Neural cell (in vitro differentiated cells): Measurements from ENCODE around the gene CARHSP1. TPM values are rescaled to one million over a fixed set of nuclear protein-coding genes. Genes with fewer than 3 reads are reported as not detected.

Experiments
- H2AFZ ChIP-seq: fragments of 200-600, 300-800 bp; sonication (generic), shearing (Covaris generic); 2 replicates; pipeline ENCODE4 v1.6.0; 2014; ENCODE audit warnings: low read depth, mild to moderate bottlenecking, antibody characterized with exemption, low read length, moderate library complexity
- H3F3A ChIP-seq: fragments of 200-600 bp; shearing (Covaris generic); 2 replicates; pipeline ENCODE4 v1.6.1; 2016; ENCODE audit warnings: mild to moderate bottlenecking, moderate library complexity, mixed read lengths, antibody characterized with exemption, low read length; ENCODE audit not compliant: insufficient read depth, poor library complexity, severe bottlenecking
- H3K27ac ChIP-seq: fragments of 200-600, 300-800 bp; sonication (generic), shearing (Covaris generic); 2 replicates; pipeline ENCODE4 v1.5.1; 2014; ENCODE audit warnings: mild to moderate bottlenecking, low read length, moderate library complexity
- H3K27me3 ChIP-seq: fragments of 300-800, 200-600 bp; sonication (generic), shearing (Covaris generic); 2 replicates; pipeline ENCODE4 v1.6.0; 2014; ENCODE audit warnings: mild to moderate bottlenecking, low read depth, low read length, moderate library complexity; ENCODE audit not compliant: insufficient read depth
- H3K36me3 ChIP-seq: fragments of 300-800, 200-600 bp; sonication (generic), shearing (Covaris generic); 2 replicates; pipeline ENCODE4 v1.5.1; 2014; ENCODE audit warnings: mild to moderate bottlenecking, antibody characterized with exemption, low read length, moderate library complexity; ENCODE audit not compliant: insufficient read depth
- H3K4me2 ChIP-seq: fragments of 300-800, 200-600 bp; sonication (generic), shearing (Covaris generic); 2 replicates; pipeline ENCODE4 v1.6.0; 2014; ENCODE audit warnings: mild to moderate bottlenecking, low read length
- H3K4me3 ChIP-seq: fragments of 300-800, 200-600 bp; sonication (generic), shearing (Covaris generic); 2 replicates; pipeline ENCODE4 v1.5.1; 2014; ENCODE audit warnings: mild to moderate bottlenecking, low read length, moderate library complexity
- H3K79me2 ChIP-seq: fragments of 200-600 bp; shearing (Covaris generic); replicated peaks from 2 replicates; pipeline ENCODE4 v1.6.0; 2014; ENCODE audit warnings: mild to moderate bottlenecking, low read length, moderate library complexity; ENCODE audit not compliant: insufficient read depth
- H3K9ac ChIP-seq: fragments of 300-800, 200-600 bp; sonication (generic), shearing (Covaris generic); 2 replicates; pipeline ENCODE4 v1.6.1; 2016; ENCODE audit warnings: mild to moderate bottlenecking, low read length, mixed read lengths
- H3K9me2 ChIP-seq: fragments of 200-600 bp; shearing (Covaris generic); 2 replicates; pipeline ENCODE4 v1.6.1; 2016; ENCODE audit warnings: mild to moderate bottlenecking, low read length, mixed read lengths; ENCODE audit not compliant: insufficient read depth
- H3K9me3 ChIP-seq: fragments of 200-600, 300-800 bp; sonication (generic), shearing (Covaris generic); 2 replicates; pipeline ENCODE4 v1.6.1; 2016; ENCODE audit warnings: mild to moderate bottlenecking, mixed run types, low read length, moderate library complexity, mixed read lengths
- H4K20me1 ChIP-seq: fragments of 200-600 bp; shearing (Covaris generic); 2 replicates; pipeline ENCODE4 v1.6.1; 2016; ENCODE audit warnings: mild to moderate bottlenecking, mixed run types; ENCODE audit not compliant: insufficient read depth
- EP300 ChIP-seq: fragments of 450-650 bp; conservative IDR thresholded peaks from 2 replicates; pipeline ENCODE4 v1.6.1; 2014; ENCODE audit warnings: antibody characterized with exemption, mild to moderate bottlenecking, moderate library complexity; ENCODE audit not compliant: poor library complexity, severe bottlenecking
- EZH2 ChIP-seq: fragments of 200-600, 300-800 bp; shearing (Covaris generic), sonication (generic); IDR thresholded peaks from 2 replicates; pipeline ENCODE4 v1.6.1; 2014; ENCODE audit warnings: antibody characterized with exemption, low read length, borderline replicate concordance, mild to moderate bottlenecking; ENCODE audit not compliant: insufficient read depth, poor library complexity, severe bottlenecking
- MXI1 ChIP-seq: fragments of 450-650 bp; conservative IDR thresholded peaks from 2 replicates; pipeline ENCODE4 v1.6.1; 2014; ENCODE audit warnings: antibody characterized with exemption, mild to moderate bottlenecking; ENCODE audit not compliant: poor library complexity, severe bottlenecking
- POLR2AphosphoS5 ChIP-seq: IDR thresholded peaks from 2 replicates; pipeline ENCODE4 v1.6.1; 2012
- RAD21 ChIP-seq: fragments of 450-650 bp; conservative IDR thresholded peaks from 2 replicates; pipeline ENCODE4 v1.6.1; 2014; ENCODE audit warnings: antibody characterized with exemption, mild to moderate bottlenecking, moderate library complexity
- SMC3 ChIP-seq: fragments of 450-650 bp; conservative IDR thresholded peaks from 2 replicates; pipeline ENCODE4 v1.6.1; 2014; ENCODE audit warnings: antibody characterized with exemption, mild to moderate bottlenecking, moderate library complexity; ENCODE audit not compliant: poor library complexity
- TAF1 ChIP-seq: IDR thresholded peaks from 2 replicates; pipeline ENCODE4 v1.6.1; 2012; ENCODE audit warnings: low read depth
- polyA plus RNA-seq: library from polyadenylated mRNA; depleted of rRNA; stranded (reverse); fragments of >200 nt; gene quantifications from 2 replicates; pipeline ENCODE4 v1.2.3, GENCODE V29; 2014
- TF ChIP-seq, protein P1 (sequence below): fragments of 450-650 bp; IDR thresholded peaks from 2 replicates; pipeline ENCODE4 v1.5.1; 2014; ENCODE audit warnings: antibody characterized with exemption, mild to moderate bottlenecking, moderate library complexity; ENCODE audit not compliant: poor library complexity, severe bottlenecking
- TF ChIP-seq, protein P2 (sequence below): IDR thresholded peaks from 2 replicates; pipeline ENCODE4 v1.6.1; 2012; ENCODE audit warnings: borderline replicate concordance

Gene CARHSP1
- polyA plus RNA-seq, 1 donor from 2014 or later = 102 TPM

DNA sequence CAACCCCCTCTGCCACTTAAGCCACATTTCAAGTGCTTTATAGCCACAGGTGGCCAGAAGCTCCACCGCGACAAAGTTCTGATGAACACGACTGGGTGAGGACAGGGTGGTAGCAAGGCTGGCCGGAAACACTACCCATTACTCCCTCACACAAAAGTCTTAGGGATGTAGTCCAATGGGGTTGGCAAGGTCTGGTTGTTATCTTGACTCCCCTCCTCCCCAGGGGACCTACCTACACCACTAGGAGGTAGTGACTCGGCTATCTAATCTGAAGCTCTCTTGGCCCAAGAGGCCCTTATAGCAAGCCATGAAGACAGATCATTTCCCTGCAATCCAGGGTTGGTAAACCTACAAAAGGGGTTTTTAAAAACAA, 21.7 kb upstream of the CARHSP1 start:
- H3K36me3 ChIP-seq = peaks cover 8% of the 10 kb centered on the region
- H3K9ac ChIP-seq = no peak overlapping the region
- no peak overlapping the region for H3K4me3 ChIP-seq
- H2AFZ ChIP-seq = no peak overlapping the region
- H4K20me1 ChIP-seq = no peaks in the 10 kb centered on the region
- H3K9me2 ChIP-seq = no peaks in the 10 kb centered on the region
- H3K9me3 ChIP-seq = no peaks in the 10 kb centered on the region
- TF ChIP-seq EP300 (no peak), RAD21 (no peak), POLR2AphosphoS5 (no peak), SMC3 (no peak), MXI1 (no peak), EZH2 (no peak), TAF1 (no peak)
- TF ChIP-seq, protein P1, sequence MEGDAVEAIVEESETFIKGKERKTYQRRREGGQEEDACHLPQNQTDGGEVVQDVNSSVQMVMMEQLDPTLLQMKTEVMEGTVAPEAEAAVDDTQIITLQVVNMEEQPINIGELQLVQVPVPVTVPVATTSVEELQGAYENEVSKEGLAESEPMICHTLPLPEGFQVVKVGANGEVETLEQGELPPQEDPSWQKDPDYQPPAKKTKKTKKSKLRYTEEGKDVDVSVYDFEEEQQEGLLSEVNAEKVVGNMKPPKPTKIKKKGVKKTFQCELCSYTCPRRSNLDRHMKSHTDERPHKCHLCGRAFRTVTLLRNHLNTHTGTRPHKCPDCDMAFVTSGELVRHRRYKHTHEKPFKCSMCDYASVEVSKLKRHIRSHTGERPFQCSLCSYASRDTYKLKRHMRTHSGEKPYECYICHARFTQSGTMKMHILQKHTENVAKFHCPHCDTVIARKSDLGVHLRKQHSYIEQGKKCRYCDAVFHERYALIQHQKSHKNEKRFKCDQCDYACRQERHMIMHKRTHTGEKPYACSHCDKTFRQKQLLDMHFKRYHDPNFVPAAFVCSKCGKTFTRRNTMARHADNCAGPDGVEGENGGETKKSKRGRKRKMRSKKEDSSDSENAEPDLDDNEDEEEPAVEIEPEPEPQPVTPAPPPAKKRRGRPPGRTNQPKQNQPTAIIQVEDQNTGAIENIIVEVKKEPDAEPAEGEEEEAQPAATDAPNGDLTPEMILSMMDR = no peak
- TF ChIP-seq, protein P2, sequence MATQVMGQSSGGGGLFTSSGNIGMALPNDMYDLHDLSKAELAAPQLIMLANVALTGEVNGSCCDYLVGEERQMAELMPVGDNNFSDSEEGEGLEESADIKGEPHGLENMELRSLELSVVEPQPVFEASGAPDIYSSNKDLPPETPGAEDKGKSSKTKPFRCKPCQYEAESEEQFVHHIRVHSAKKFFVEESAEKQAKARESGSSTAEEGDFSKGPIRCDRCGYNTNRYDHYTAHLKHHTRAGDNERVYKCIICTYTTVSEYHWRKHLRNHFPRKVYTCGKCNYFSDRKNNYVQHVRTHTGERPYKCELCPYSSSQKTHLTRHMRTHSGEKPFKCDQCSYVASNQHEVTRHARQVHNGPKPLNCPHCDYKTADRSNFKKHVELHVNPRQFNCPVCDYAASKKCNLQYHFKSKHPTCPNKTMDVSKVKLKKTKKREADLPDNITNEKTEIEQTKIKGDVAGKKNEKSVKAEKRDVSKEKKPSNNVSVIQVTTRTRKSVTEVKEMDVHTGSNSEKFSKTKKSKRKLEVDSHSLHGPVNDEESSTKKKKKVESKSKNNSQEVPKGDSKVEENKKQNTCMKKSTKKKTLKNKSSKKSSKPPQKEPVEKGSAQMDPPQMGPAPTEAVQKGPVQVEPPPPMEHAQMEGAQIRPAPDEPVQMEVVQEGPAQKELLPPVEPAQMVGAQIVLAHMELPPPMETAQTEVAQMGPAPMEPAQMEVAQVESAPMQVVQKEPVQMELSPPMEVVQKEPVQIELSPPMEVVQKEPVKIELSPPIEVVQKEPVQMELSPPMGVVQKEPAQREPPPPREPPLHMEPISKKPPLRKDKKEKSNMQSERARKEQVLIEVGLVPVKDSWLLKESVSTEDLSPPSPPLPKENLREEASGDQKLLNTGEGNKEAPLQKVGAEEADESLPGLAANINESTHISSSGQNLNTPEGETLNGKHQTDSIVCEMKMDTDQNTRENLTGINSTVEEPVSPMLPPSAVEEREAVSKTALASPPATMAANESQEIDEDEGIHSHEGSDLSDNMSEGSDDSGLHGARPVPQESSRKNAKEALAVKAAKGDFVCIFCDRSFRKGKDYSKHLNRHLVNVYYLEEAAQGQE = no peak
- no peaks in the 10 kb centered on the region for H3K27me3 ChIP-seq
- H3K27ac ChIP-seq = no peak overlapping the region
- no peaks in the 10 kb centered on the region for H3K79me2 ChIP-seq
- H3F3A ChIP-seq = no peaks in the 10 kb centered on the region
- H3K4me2 ChIP-seq = no peak overlapping the region

DNA sequence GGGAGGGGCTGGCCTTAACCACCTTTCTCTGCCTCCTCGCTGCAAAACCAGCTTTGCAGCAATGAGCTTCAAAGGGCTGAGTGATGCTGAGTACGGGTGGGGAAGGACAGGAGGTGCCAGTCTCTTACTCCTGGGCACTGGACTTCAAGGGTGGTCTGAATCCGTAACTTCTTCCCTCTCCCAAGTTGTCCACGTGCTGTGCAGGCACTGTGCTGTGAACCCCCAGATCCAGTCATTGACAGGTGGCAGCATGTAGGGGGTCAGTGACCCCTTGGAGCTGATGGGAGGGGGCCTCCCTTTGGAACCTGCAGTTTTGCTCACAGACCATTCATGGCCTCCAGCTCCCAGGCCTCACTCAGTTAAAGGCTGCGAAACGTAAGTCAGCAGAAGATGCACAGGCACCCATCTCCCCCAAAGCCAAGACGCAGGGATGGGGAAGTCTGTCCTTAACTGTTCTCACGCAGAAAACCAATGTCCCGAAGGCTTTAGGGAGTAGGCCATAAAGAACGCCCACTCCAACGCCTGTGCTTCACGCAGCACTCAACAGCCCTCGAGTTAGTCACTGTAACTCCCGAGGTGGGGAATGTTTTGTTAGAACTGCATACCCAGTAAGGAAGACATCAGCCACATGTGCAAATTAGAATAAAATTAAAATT, 21.2 kb upstream of the CARHSP1 start:
- no peak overlapping the region for H2AFZ ChIP-seq
- H3K4me3 ChIP-seq = no peak overlapping the region
- no peaks in the 10 kb centered on the region for H3K9me2 ChIP-seq
- H3K36me3 ChIP-seq = peaks cover 4% of the 10 kb centered on the region
- no peak overlapping the region for H3K4me2 ChIP-seq
- no peaks in the 10 kb centered on the region for H3F3A ChIP-seq
- H3K79me2 ChIP-seq = no peaks in the 10 kb centered on the region
- H3K9me3 ChIP-seq = no peaks in the 10 kb centered on the region
- no peaks in the 10 kb centered on the region for H4K20me1 ChIP-seq
- no peak for TF ChIP-seq TAF1
- TF ChIP-seq, protein P1 = no peak
- no peak for TF ChIP-seq MXI1
- TF ChIP-seq SMC3 = no peak
- no peak for TF ChIP-seq RAD21
- TF ChIP-seq POLR2AphosphoS5 = no peak
- TF ChIP-seq EP300 = no peak
- no peak for TF ChIP-seq EZH2
- TF ChIP-seq, protein P2 = no peak
- H3K27me3 ChIP-seq = no peaks in the 10 kb centered on the region
- H3K27ac ChIP-seq = no peak overlapping the region
- H3K9ac ChIP-seq = no peak overlapping the region
